Lung (tissue), 12 donors: Measurements from ENCODE around the gene TBC1D7. TPM values are rescaled to one million over a fixed set of nuclear protein-coding genes. Genes with fewer than 3 reads are reported as not detected.
"Not testable (repeated sequence)": the region's sequence is repeated elsewhere in the genome, so short reads cannot be mapped to it uniquely, and the experiment has no call there.

Experiments
- ATAC-seq: fragments of 200-7000 bp; cut with Tn5 transposase; one replicate; pipeline ENCODE4 v1.9.1; 2020; ENCODE audit warnings: moderate number of reproducible peaks; ENCODE audit not compliant: insufficient read depth, low FRiP score
- DNase-seq, 3 donors: peaks; one replicate each; pipeline ENCODE4 v3.0.0-alpha.2; 2013 to 2017
- H3K27ac ChIP-seq, 2 donors: one replicate each; pipeline ENCODE4 v1.5.1; 2013; ENCODE audit warnings: mild to moderate bottlenecking in 2 of 2, moderate library complexity in 2 of 2, control low read depth in 1 of 2, inconsistent platforms in 1 of 2, low read depth in 1 of 2, low read length in 1 of 2
- H3K27me3 ChIP-seq, 3 donors: one replicate each; pipeline ENCODE4 v1.5.1; 2013; ENCODE audit warnings: low read length in 2 of 3; ENCODE audit not compliant: control insufficient read depth in 3 of 3, insufficient read depth in 3 of 3
- H3K36me3 ChIP-seq, 4 donors: one replicate each; pipeline ENCODE4 v1.5.1; 2013; ENCODE audit warnings: low read length in 4 of 4, mild to moderate bottlenecking in 1 of 4, moderate library complexity in 1 of 4; ENCODE audit not compliant: control insufficient read depth in 4 of 4, insufficient read depth in 4 of 4
- H3K4me1 ChIP-seq, 5 donors: one replicate each; pipeline ENCODE4 v1.5.1; 2013; ENCODE audit warnings: low read length in 5 of 5, mild to moderate bottlenecking in 2 of 5, moderate library complexity in 1 of 5; ENCODE audit not compliant: control insufficient read depth in 5 of 5, insufficient read depth in 5 of 5
- H3K4me3 ChIP-seq: one replicate; pipeline ENCODE4 v1.5.1; 2013; ENCODE audit warnings: mild to moderate bottlenecking, control low read depth, moderate library complexity
- H3K9ac ChIP-seq, 2 donors: one replicate each; pipeline ENCODE4 v1.5.1; 2013; ENCODE audit warnings: low read length in 2 of 2, control low read depth in 1 of 2; ENCODE audit not compliant: insufficient read depth in 1 of 2
- H3K9me3 ChIP-seq, 4 donors: one replicate each; pipeline ENCODE4 v1.5.1; 2013; ENCODE audit warnings: low read length in 3 of 4, mild to moderate bottlenecking in 1 of 4, moderate library complexity in 1 of 4; ENCODE audit not compliant: control insufficient read depth in 4 of 4, insufficient read depth in 3 of 4
- WGBS, 2 donors: extraction: QIAGEN DNeasy Blood & Tissue Kit; methylation state at CpG; one replicate each; pipeline ENCODE4 v1.1.7; 2013; 5-methylcytosine and 5-hydroxymethylcytosine counted together
- polyA plus RNA-seq, 2 donors: library from polyadenylated mRNA; stranded (reverse); fragments of 200-250 nt; gene quantifications; one replicate each; pipeline ENCODE4 v1.2.1, GENCODE V29; 2013
- total RNA-seq, 2 donors: library from RNA; depleted of rRNA in 1 of 2; stranded (reverse); fragments of >200 nt in 1 of 2; gene quantifications; one replicate each; pipeline ENCODE4 v1.2.1, GENCODE V29; 2014 to 2021
- TF ChIP-seq, protein P1 (sequence below): IDR thresholded peaks from 2 replicates; pipeline ENCODE4 v1.5.1; 2012; ENCODE audit warnings: mild to moderate bottlenecking; ENCODE audit errors: control extremely low read depth, extremely low read depth
- donor health status: control.
- donor health status: control.
- donor health status: Bipolar disorder and iron deficiency.
- donor health status: healthy.
- donor health status: DM: yes; HTN: yes; CAD: no.

The TBC1D7 gene
- total and polyA plus RNA-seq, 4 donors: 17.1 to 30.1 (median 19.9) TPM

GRCh38 chr6:13328875-13329183 is 492 bp upstream of the TBC1D7 start:
- peaks cover 0 to 22% (median 0%) of the 10 kb centered on the region in 5 donors for H3K4me1 ChIP-seq
- 2% methylated on average over 2 of the region's 2 CpGs for WGBS, 2 donors
- H3K27ac ChIP-seq: peak overlapping the region; percentile 92 to 98
- DNase-seq (no peak), ATAC-seq (no peak)
- peak overlapping the region; percentile 52 to 78 for H3K9ac ChIP-seq
- TF ChIP-seq, protein P1, sequence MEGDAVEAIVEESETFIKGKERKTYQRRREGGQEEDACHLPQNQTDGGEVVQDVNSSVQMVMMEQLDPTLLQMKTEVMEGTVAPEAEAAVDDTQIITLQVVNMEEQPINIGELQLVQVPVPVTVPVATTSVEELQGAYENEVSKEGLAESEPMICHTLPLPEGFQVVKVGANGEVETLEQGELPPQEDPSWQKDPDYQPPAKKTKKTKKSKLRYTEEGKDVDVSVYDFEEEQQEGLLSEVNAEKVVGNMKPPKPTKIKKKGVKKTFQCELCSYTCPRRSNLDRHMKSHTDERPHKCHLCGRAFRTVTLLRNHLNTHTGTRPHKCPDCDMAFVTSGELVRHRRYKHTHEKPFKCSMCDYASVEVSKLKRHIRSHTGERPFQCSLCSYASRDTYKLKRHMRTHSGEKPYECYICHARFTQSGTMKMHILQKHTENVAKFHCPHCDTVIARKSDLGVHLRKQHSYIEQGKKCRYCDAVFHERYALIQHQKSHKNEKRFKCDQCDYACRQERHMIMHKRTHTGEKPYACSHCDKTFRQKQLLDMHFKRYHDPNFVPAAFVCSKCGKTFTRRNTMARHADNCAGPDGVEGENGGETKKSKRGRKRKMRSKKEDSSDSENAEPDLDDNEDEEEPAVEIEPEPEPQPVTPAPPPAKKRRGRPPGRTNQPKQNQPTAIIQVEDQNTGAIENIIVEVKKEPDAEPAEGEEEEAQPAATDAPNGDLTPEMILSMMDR: no peak
- peak overlapping the region; percentile 57 for H3K4me3 ChIP-seq
- no peaks in the 10 kb centered on the region for H3K27me3 ChIP-seq
- H3K9me3 ChIP-seq: no peaks in the 10 kb centered on the region
- H3K36me3 ChIP-seq: peaks cover 0 to 8% (median 5%) of the 10 kb centered on the region in 4 donors

DNA sequence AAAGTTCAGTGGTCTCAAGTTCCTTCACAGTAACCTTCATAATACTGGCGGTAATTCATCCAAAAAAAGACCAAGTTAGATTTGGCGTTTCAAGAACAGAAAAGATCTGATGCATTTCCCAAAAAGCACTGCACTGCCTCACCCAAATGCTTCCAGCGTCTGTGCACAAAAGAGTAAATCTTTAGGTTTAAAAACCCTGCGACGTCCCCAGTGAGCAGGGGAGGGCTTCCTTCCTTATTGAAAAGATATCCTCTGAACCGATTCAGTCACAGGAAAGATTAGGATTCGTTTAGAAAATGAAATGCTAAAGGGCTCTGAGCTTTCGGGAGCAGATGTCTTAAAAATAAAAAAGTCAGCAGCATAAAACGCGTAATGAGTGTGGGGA is 654 bp downstream of the TBC1D7 start:
- Histone ChIP-seq H3K9ac (peak overlapping the region; percentile 88 to 92), H3K36me3 (peaks cover 3 to 11% (median 9%) of the 10 kb centered on the region in 4 donors), H3K4me3 (peak overlapping the region; percentile 84), H3K9me3 (no peaks in the 10 kb centered on the region), H3K27ac (peak overlapping the region; percentile 37 to 92), H3K27me3 (no peaks in the 10 kb centered on the region), H3K4me1 (peaks cover 0 to 22% (median 0%) of the 10 kb centered on the region in 5 donors)
- ATAC-seq (no peak), DNase-seq (peak in 2 of 3 donors; percentile 19 to 45)
- TF ChIP-seq, protein P1: no peak
- 0 to 1% methylated on average over 10 of the region's 10 CpGs for WGBS, 2 donors

DNA sequence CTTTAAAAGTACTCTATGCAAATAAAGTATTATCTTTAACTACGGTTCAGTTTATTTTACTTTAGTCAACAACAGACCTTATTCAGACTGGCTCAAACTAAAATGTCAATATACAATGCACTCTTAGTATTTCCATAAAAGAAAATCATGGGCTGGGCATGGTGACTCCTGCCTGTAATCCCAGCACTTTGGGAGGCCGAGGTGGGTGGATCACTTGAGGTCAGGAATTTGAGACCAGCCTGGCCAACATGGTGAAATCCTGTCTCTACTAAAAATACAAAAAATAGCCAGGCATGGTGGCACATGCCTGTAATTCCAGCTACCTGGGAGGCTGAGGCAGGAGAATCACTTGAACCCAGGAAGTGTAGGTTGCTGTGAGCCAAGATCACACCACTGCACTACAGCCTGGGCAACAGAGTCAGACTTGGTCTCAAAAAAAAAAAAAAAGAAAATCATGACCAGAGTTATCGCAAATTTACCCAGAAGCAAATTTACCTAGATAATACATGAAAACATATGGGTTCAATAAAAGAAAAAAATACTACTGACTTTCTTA is 2.2 kb downstream of the TBC1D7 start:
- H3K9ac ChIP-seq, ATAC-seq, DNase-seq, H3K9me3 ChIP-seq, H3K4me3 ChIP-seq, H3K27ac ChIP-seq, H3K27me3 ChIP-seq: not testable (repeated sequence)
- H3K4me1 ChIP-seq: peaks cover 0 to 16% (median 0%) of the 10 kb centered on the region in 5 donors
- H3K36me3 ChIP-seq: peaks cover 6 to 23% (median 16%) of the 10 kb centered on the region in 4 donors
- 82 to 91% methylated on average over 3 of the region's 3 CpGs for WGBS, 2 donors

DNA sequence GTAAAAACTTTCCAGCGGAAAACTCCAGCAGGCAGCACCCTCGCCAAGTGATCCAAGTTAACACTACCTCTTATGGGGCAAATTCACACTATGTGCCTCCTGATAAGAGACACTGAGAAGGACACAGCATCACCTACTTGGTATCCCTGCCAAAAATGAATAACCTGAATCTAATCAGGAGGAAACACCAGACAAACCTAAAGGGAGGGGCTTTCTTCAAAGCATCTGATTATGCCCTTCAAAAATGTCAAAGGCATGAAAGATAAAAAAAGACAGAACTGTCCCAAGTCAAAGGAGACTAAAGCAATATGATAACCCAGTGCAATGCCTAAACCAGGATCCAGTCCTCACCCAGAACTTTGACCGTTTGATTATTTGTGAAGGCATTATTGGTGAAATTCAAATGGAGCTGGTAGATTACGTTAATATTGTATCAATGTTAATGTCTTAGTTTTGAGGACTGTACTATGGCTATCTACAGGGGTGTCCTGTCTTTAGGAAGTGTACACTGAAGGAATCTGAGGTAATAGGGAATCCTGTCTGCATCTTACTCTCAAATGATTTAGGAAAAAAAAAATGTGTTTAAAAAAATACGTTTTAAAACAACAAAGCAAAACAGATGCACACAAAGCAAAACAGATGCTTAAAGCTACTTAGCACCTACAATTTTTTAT is 8.3 kb downstream of the TBC1D7 start:
- WGBS, 2 donors: 93 to 96% methylated on average over 5 of the region's 5 CpGs
- Histone ChIP-seq H3K4me3 (no peak overlapping the region), H3K9ac (no peak overlapping the region), H3K4me1 (peaks cover 0 to 1% (median 0%) of the 10 kb centered on the region in 5 donors), H3K9me3 (no peaks in the 10 kb centered on the region), H3K36me3 (peaks cover 30 to 57% (median 40%) of the 10 kb centered on the region in 4 donors), H3K27me3 (no peaks in the 10 kb centered on the region), H3K27ac (no peak overlapping the region)
- no peak for ATAC-seq
- TF ChIP-seq, protein P1: no peak
- no peak for DNase-seq
